GM19455 (cell line): ENCODE data around the gene KCTD3.

ENCODE experiments used
- ATAC-seq: cut with Tn5 transposase; IDR thresholded peaks from one replicate; pipeline ENCODE4 v1.9.1; 2021; ENCODE audit not compliant: unreplicated experiment

Gene KCTD3

GRCh38 chr1:215650446-215651149, 83.5 kb downstream of the KCTD3 start:
- ATAC-seq = no peak

- no peak for ATAC-seq
Measured at GRCh38 chr1:215651867-215652266, 84.8 kb downstream of the KCTD3 start.

GRCh38 chr1:215652371-215652770, 85.3 kb downstream of the KCTD3 start:
- ATAC-seq = no peak

GRCh38 chr1:215657047-215657446, 89.9 kb downstream of the KCTD3 start:
- no peak for ATAC-seq

GRCh38 chr1:215660259-215660658, 93.2 kb downstream of the KCTD3 start:
- ATAC-seq = no peak

- no peak for ATAC-seq
Measured at GRCh38 chr1:215661033-215661432, 93.9 kb downstream of the KCTD3 start.

- ATAC-seq = no peak
Measured at GRCh38 chr1:215665215-215665614, 98.1 kb downstream of the KCTD3 start.

- no peak for ATAC-seq
Measured at GRCh38 chr1:215667761-215668160, 100.7 kb downstream of the KCTD3 start.

GRCh38 chr1:215669806-215670491, 102.8 kb downstream of the KCTD3 start:
- ATAC-seq = no peak
